ENCODE data around the gene GDF10.

- TF ChIP-seq CTCF (IDR thresholded peaks at IDR 0.05) (no peak), POLR2A (IDR thresholded peaks at IDR 0.05) (no peak)
Observed at GRCh38 chr10:47258921-47259320, 41.1 kb upstream of the GDF10 start.
